IPS DF 6.9 (cell line): ENCODE measurements around the gene PFKL.
A peak's percentile ranks its signal among the peaks of the same experiment; 100 is the strongest.
"Not testable (repeated sequence)": the region's sequence is repeated elsewhere in the genome, so short reads cannot be mapped to it uniquely, and the experiment has no call there.

Experiments used
- DNase-seq: peaks from one replicate; pipeline ENCODE4 v3.0.0-alpha.2; 2013; ENCODE audit warnings: low read depth, low spot score
- H3K27ac ChIP-seq: one replicate; pipeline ENCODE4 v1.5.1; 2013; ENCODE audit warnings: low read length, control low read depth
- H3K27me3 ChIP-seq: 2 replicates; pipeline ENCODE4 v1.6.1; 2013; ENCODE audit warnings: mild to moderate bottlenecking, low read length; ENCODE audit not compliant: control insufficient read depth, insufficient read depth
- H3K36me3 ChIP-seq: 2 replicates; pipeline ENCODE4 v1.6.1; 2013; ENCODE audit warnings: low read length; ENCODE audit not compliant: control insufficient read depth, insufficient read depth
- H3K4me1 ChIP-seq: 2 replicates; pipeline ENCODE4 v1.6.1; 2013; ENCODE audit warnings: low read length; ENCODE audit not compliant: control insufficient read depth, insufficient read depth
- H3K4me3 ChIP-seq: 2 replicates; pipeline ENCODE4 v1.5.1; 2013; ENCODE audit warnings: mild to moderate bottlenecking, low read length
- H3K9me3 ChIP-seq: 2 replicates; pipeline ENCODE4 v1.6.1; 2013; ENCODE audit warnings: low read length, inconsistent platforms; ENCODE audit not compliant: control insufficient read depth, insufficient read depth
- whole genome bisulfite sequencing: extraction: QIAGEN DNeasy Blood & Tissue Kit; methylation state at CpG from one replicate; pipeline ENCODE4 v1.1.7; 2013; ENCODE audit warnings: mixed read lengths, missing lambda C conversion rate; ENCODE audit not compliant: insufficient read length, insufficient coverage; 5-methylcytosine and 5-hydroxymethylcytosine counted together

The PFKL gene

GRCh38 chr21:44334329-44335030 is 34.6 kb downstream of the PFKL start:
- H3K4me1 ChIP-seq = no peaks in the 10 kb centered on the region; the same call in none of the 2 replicates
- no CpG with 5 or more reads among the region's 26 CpGs for WGBS
- no peaks in the 10 kb centered on the region for H3K9me3 ChIP-seq
- no peaks in the 10 kb centered on the region for H3K27me3 ChIP-seq
- no peak overlapping the region for H3K27ac ChIP-seq
- no peak for DNase-seq
- H3K4me3 ChIP-seq = no peak overlapping the region
- no peaks in the 10 kb centered on the region; the same call in 1 of the 2 replicates for H3K36me3 ChIP-seq

GRCh38 chr21:44335266-44336059 is 35.6 kb downstream of the PFKL start:
- H3K36me3 ChIP-seq = no peaks in the 10 kb centered on the region; the same call in 1 of the 2 replicates
- no CpG with 5 or more reads among the region's 24 CpGs for WGBS

GRCh38 chr21:44337449-44337848 is 37.6 kb downstream of the PFKL start:
- Histone ChIP-seq H3K27ac (no peak overlapping the region), H3K27me3 (no peaks in the 10 kb centered on the region), H3K4me3 (no peak overlapping the region), H3K9me3 (no peaks in the 10 kb centered on the region), H3K36me3 (no peaks in the 10 kb centered on the region; the same call in 1 of the 2 replicates), H3K4me1 (no peaks in the 10 kb centered on the region; the same call in 1 of the 2 replicates)
- DNase-seq = no peak
- no CpG with 5 or more reads among the region's 3 CpGs for WGBS

More at GRCh38 chr21:44335266-44336059, 35.6 kb downstream of the PFKL start:
- H3K27ac ChIP-seq = no peak overlapping the region
- no peaks in the 10 kb centered on the region for H3K27me3 ChIP-seq
- DNase-seq = no peak
- no peaks in the 10 kb centered on the region; the same call in 1 of the 2 replicates for H3K4me1 ChIP-seq
- H3K4me3 ChIP-seq = no peak overlapping the region
- H3K9me3 ChIP-seq = no peaks in the 10 kb centered on the region

GRCh38 chr21:44337941-44338895 is 38.4 kb downstream of the PFKL start:
- H3K36me3 ChIP-seq = no peaks in the 10 kb centered on the region; the same call in 1 of the 2 replicates
- H3K27ac ChIP-seq = no peak overlapping the region
- peak overlapping the region; percentile 32; the same call in 1 of the 2 replicates for H3K4me3 ChIP-seq
- no peaks in the 10 kb centered on the region for H3K27me3 ChIP-seq
- DNase-seq = no peak
- H3K4me1 ChIP-seq = no peaks in the 10 kb centered on the region; the same call in 1 of the 2 replicates
- WGBS = no CpG with 5 or more reads among the region's 47 CpGs
- H3K9me3 ChIP-seq = no peaks in the 10 kb centered on the region

- Histone ChIP-seq H3K27me3 (no peaks in the 10 kb centered on the region), H3K9me3 (no peaks in the 10 kb centered on the region), H3K4me1 (no peaks in the 10 kb centered on the region; the same call in 1 of the 2 replicates), H3K27ac (no peak within 1 kb of the TSS), H3K4me3 (peak within 1 kb of the TSS; percentile 54; the same call in 1 of the 2 replicates), H3K36me3 (no peaks in the 10 kb centered on the region; the same call in 1 of the 2 replicates)
- DNase-seq = peak; percentile 78
- WGBS = no CpG with 5 or more reads among the region's 90 CpGs
These were observed 39.4 kb downstream of the PFKL start, which contains the start of gene CFAP410 for GRCh38 chr21:44338971-44339910. CFAP410 (minus strand) TSS chr21:44339390; CDS start chr21:44339194, 196 bp downstream.

GRCh38 chr21:44341726-44342458 is 42.0 kb downstream of the PFKL start:
- H3K4me3 ChIP-seq, H3K27me3 ChIP-seq, DNase-seq, H3K27ac ChIP-seq, H3K4me1 ChIP-seq, H3K9me3 ChIP-seq, H3K36me3 ChIP-seq: not testable (repeated sequence)
- WGBS = no CpG with 5 or more reads among the region's 12 CpGs

- no CpG with 5 or more reads among the region's 8 CpGs for WGBS
- not testable (repeated sequence) for H3K36me3 ChIP-seq, H3K9me3 ChIP-seq, H3K4me3 ChIP-seq, H3K4me1 ChIP-seq, H3K27ac ChIP-seq, DNase-seq, H3K27me3 ChIP-seq
These were observed 43.1 kb downstream of the PFKL start for GRCh38 chr21:44342981-44343380.

GRCh38 chr21:44344541-44345183 is 44.8 kb downstream of the PFKL start:
- DNase-seq = no peak
- WGBS = no CpG with 5 or more reads among the region's 17 CpGs
- no peak overlapping the region for H3K27ac ChIP-seq
- no peak overlapping the region; the same call in 1 of the 2 replicates for H3K4me3 ChIP-seq
- no peaks in the 10 kb centered on the region for H3K9me3 ChIP-seq
- H3K27me3 ChIP-seq = peaks cover 3% of the 10 kb centered on the region; the same call in 1 of the 2 replicates
- peaks cover 1% of the 10 kb centered on the region; the same call in 1 of the 2 replicates for H3K4me1 ChIP-seq
- no peaks in the 10 kb centered on the region; the same call in 1 of the 2 replicates for H3K36me3 ChIP-seq
